Type B pancreatic cell (in vitro differentiated cells): Measurements from ENCODE around the gene KLF13. TPM values are rescaled to one million over a fixed set of nuclear protein-coding genes. Genes with fewer than 3 reads are reported as not detected.
A peak's percentile ranks its signal among the peaks of the same experiment; 100 is the strongest.

Source experiments
- DNase-seq: peaks from one replicate; pipeline ENCODE4 v3.0.0; 2021; ENCODE audit warnings: mixed read lengths; ENCODE audit not compliant: unreplicated experiment; ENCODE audit errors: extremely low spot score
- H3K27ac Mint-ChIP-seq: 2 replicates; pipeline ENCODE4 v1.8.0; 2021; ENCODE audit warnings: mild to moderate bottlenecking, mixed read lengths
- H3K27me3 Mint-ChIP-seq: 2 replicates; pipeline ENCODE4 v1.8.0; 2021; ENCODE audit warnings: mixed read lengths
- H3K36me3 Mint-ChIP-seq: 2 replicates; pipeline ENCODE4 v1.8.0; 2021; ENCODE audit warnings: mixed read lengths
- H3K4me1 Mint-ChIP-seq: one replicate; pipeline ENCODE4 v1.8.0; 2021; ENCODE audit warnings: mixed read lengths; ENCODE audit not compliant: unreplicated experiment
- H3K4me3 Mint-ChIP-seq: 2 replicates; pipeline ENCODE4 v1.8.0; 2021; ENCODE audit warnings: mild to moderate bottlenecking, mixed read lengths
- H3K9me3 Mint-ChIP-seq: 2 replicates; pipeline ENCODE4 v1.8.0; 2021; ENCODE audit warnings: mixed read lengths
- long read RNA-seq: library from polyadenylated mRNA; unstranded; transcript quantifications from one replicate; pipeline ENCODE4 v2.0.0, GENCODE V29; 2020
- total RNA-seq: library from RNA; stranded (reverse); gene quantifications from 2 replicates; pipeline ENCODE4 v1.2.1, GENCODE V29; 2021; ENCODE audit warnings: low replicate concordance
- TF ChIP-seq, protein P1 (sequence below): fragments of 200-600 bp; sonication (generic); conservative IDR thresholded peaks from 2 replicates; pipeline ENCODE4 v1.5.0; 2021; ENCODE audit warnings: antibody characterized with exemption, mild to moderate bottlenecking

The KLF13 gene
- 38.6 and 58.2 TPM in 2 replicates for total RNA-seq
- long read RNA-seq, partial matches to known transcripts, result 0 of 1 reads
- long read RNA-seq, other reads (novel, unspliced or antisense), result 1 of 1 reads

GRCh38 chr15:31326156-31326874 is at the start of gene KLF13:
KLF13 (plus strand) TSS chr15:31326835; CDS start chr15:31327213, 378 bp downstream.
- TF ChIP-seq, protein P1, sequence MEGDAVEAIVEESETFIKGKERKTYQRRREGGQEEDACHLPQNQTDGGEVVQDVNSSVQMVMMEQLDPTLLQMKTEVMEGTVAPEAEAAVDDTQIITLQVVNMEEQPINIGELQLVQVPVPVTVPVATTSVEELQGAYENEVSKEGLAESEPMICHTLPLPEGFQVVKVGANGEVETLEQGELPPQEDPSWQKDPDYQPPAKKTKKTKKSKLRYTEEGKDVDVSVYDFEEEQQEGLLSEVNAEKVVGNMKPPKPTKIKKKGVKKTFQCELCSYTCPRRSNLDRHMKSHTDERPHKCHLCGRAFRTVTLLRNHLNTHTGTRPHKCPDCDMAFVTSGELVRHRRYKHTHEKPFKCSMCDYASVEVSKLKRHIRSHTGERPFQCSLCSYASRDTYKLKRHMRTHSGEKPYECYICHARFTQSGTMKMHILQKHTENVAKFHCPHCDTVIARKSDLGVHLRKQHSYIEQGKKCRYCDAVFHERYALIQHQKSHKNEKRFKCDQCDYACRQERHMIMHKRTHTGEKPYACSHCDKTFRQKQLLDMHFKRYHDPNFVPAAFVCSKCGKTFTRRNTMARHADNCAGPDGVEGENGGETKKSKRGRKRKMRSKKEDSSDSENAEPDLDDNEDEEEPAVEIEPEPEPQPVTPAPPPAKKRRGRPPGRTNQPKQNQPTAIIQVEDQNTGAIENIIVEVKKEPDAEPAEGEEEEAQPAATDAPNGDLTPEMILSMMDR, result no peak
- H3K27ac Mint-ChIP-seq, result peak within 1 kb of the TSS; percentile 59

GRCh38 chr15:31277335-31278060 is 49.1 kb upstream of the KLF13 start:
- H3K9me3 Mint-ChIP-seq, result no peaks in the 10 kb centered on the region
- H3K27ac Mint-ChIP-seq, result no peak overlapping the region
- DNase-seq, result no peak
- TF ChIP-seq, protein P1, result no peak
- H3K27me3 Mint-ChIP-seq, result no peaks in the 10 kb centered on the region
- H3K4me3 Mint-ChIP-seq, result no peak overlapping the region
- H3K36me3 Mint-ChIP-seq, result no peaks in the 10 kb centered on the region
- peaks cover 38% of the 10 kb centered on the region for H3K4me1 Mint-ChIP-seq

More at GRCh38 chr15:31326156-31326874, at the start of gene KLF13:
- peaks cover 3% of the 10 kb centered on the region for H3K27me3 Mint-ChIP-seq
- peak; percentile 100 for DNase-seq
- no peaks in the 10 kb centered on the region for H3K36me3 Mint-ChIP-seq
- no peaks in the 10 kb centered on the region for H3K9me3 Mint-ChIP-seq
- peak within 1 kb of the TSS; percentile 89 for H3K4me3 Mint-ChIP-seq
- H3K4me1 Mint-ChIP-seq, result peaks cover 20% of the 10 kb centered on the region

- H3K36me3 Mint-ChIP-seq, result no peaks in the 10 kb centered on the region
- TF ChIP-seq, protein P1, result no peak
- DNase-seq, result peak; percentile 45
- no peak overlapping the region for H3K4me3 Mint-ChIP-seq
- H3K27me3 Mint-ChIP-seq, result no peaks in the 10 kb centered on the region
- peaks cover 35% of the 10 kb centered on the region for H3K4me1 Mint-ChIP-seq
- H3K9me3 Mint-ChIP-seq, result no peaks in the 10 kb centered on the region
- no peak overlapping the region for H3K27ac Mint-ChIP-seq
These were observed 48.6 kb upstream of the KLF13 start for GRCh38 chr15:31278061-31278445.

- Mint-ChIP-seq H3K4me3 (no peak overlapping the region), H3K36me3 (no peaks in the 10 kb centered on the region), H3K4me1 (peaks cover 31% of the 10 kb centered on the region), H3K9me3 (no peaks in the 10 kb centered on the region), H3K27ac (no peak overlapping the region), H3K27me3 (no peaks in the 10 kb centered on the region)
- TF ChIP-seq, protein P1, result no peak
- DNase-seq, result peak; percentile 62
These were observed 48.0 kb upstream of the KLF13 start for GRCh38 chr15:31278544-31279220.

DNA sequence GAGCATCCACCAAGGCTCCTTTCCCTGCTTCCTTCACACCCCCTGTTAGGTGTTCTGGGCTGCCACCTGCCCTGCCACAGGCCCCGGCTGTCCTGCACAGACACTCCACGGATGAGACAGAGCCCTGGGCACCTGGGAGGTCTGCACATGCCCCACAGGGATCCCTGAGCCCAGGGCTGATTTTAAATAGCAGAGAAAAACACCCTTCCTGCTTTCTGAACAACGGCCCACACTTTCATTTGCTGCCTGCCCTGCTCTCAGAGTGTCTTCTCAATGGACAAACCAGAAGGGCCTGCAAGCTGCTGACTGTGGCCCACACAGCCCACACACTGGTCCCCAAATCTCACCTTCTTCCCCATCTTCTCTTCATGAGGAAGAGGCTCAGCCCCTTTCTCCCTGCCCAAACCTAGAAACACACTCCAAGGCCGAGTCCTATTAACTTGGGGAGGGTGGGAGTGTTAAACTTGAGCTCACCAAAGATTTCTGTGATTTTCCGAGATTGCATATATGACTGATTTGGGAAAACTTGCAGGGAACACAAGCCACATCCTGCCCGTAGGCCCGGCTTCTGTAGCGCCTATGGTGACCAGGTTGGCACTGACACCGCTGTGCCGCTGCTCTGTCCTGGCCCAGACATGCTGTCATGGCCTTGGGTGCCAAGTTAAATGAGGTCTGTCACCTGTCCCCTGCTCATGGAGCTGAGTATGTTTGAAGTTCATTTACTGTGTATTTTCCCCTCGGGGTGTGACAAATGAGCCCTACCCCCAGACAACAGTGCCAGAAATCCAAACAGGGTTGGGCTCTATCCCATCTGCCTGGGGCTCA is 47.2 kb upstream of the KLF13 start:
- peak; percentile 60 for DNase-seq
- H3K4me3 Mint-ChIP-seq, result no peak overlapping the region
- H3K27me3 Mint-ChIP-seq, result no peaks in the 10 kb centered on the region
- peaks cover 26% of the 10 kb centered on the region for H3K4me1 Mint-ChIP-seq
- no peaks in the 10 kb centered on the region for H3K9me3 Mint-ChIP-seq
- peak overlapping the region; percentile 51 for H3K27ac Mint-ChIP-seq
- TF ChIP-seq, protein P1, result no peak
- no peaks in the 10 kb centered on the region for H3K36me3 Mint-ChIP-seq
